AG04450 (cell line): ENCODE measurements around the gene LRRC71. TPM values are rescaled to one million over a fixed set of nuclear protein-coding genes. Genes with fewer than 3 reads are reported as not detected.

Experiments
- CTCF ChIA-PET: fragments of 300-600, 350-600 bp; formaldehyde crosslinking; extraction: SDS; loops from one replicate; lab custom pipeline; 2022; ENCODE audit warnings: antibody characterized with exemption, inconsistent platforms; lab: Charles Lee
- POLR2A ChIA-PET: fragments of 350-600 bp; formaldehyde crosslinking; extraction: SDS; loops from one replicate; lab custom pipeline; 2021; ENCODE audit warnings: antibody characterized with exemption, inconsistent platforms; lab: Yijun Ruan, JAX
- DNase-seq: peaks from one replicate; pipeline ENCODE4 v3.0.0-alpha.2; 2011; ENCODE audit warnings: low read depth, low spot score
- H3K27ac ChIP-seq: one replicate; pipeline ENCODE4 v1.5.1; 2012; ENCODE audit warnings: low read depth, low read length, control low read depth
- H3K27me3 ChIP-seq: one replicate; pipeline ENCODE4 v1.6.0; 2012; ENCODE audit warnings: low read length; ENCODE audit not compliant: control insufficient read depth, insufficient read depth
- H3K4me3 ChIP-seq: 2 replicates; pipeline ENCODE4 v1.5.1; 2011; ENCODE audit warnings: mild to moderate bottlenecking, low read depth, low read length, control low read depth
- H3K9me3 ChIP-seq: 2 replicates; pipeline ENCODE4 v1.5.1; 2012; ENCODE audit warnings: low read length; ENCODE audit not compliant: control insufficient read depth, insufficient read depth
- polyA plus RNA-seq: library from polyadenylated mRNA; depleted of rRNA; stranded (reverse); fragments of >200 nt; gene quantifications from 2 replicates; pipeline ENCODE4 v1.2.3, GENCODE V29; 2011
- TF ChIP-seq, protein P1 (sequence below): IDR thresholded peaks from 2 replicates; pipeline ENCODE4 v1.5.1; 2011; ENCODE audit warnings: low read depth, low read length, control low read depth, inconsistent platforms

The LRRC71 gene
- polyA plus RNA-seq, 1 experiment, result not detected

DNA sequence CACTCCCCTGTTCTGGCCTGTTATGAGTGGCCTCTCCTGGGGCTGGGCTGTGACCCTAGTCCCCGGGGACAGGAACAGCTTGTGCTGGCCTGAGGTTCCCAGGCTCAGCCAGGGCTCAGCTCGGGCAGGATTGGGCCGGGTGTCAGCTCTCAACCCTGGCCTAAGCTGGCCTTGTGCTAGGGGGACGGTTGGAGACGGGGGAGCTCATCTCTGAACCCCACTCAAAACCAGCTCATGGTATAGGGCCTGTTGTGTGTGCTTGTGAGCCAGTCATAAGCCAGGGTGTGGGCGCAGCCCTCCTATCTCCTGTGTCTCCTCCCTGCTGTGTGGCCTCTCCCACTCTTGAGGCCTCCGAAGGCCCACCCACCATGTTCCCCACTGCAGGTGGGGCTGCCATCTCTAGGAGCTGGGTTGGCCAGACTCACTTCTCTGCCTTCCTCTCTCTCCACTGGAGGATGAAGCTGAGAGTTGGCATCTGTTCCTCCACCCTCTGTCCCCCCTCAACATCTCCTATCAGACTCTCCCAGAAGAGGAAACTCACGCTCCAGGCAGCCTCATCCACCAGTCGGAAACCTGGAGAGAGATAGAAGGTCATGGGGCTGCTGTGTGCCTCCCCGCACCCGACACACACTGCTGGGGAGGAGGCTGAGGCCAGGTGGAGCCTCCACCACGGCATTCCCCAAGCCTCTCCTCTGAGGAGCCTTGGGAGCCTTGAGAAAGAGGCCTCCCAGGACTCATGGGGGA lies 25.5 kb upstream of the LRRC71 start:
- TF ChIP-seq, protein P1, sequence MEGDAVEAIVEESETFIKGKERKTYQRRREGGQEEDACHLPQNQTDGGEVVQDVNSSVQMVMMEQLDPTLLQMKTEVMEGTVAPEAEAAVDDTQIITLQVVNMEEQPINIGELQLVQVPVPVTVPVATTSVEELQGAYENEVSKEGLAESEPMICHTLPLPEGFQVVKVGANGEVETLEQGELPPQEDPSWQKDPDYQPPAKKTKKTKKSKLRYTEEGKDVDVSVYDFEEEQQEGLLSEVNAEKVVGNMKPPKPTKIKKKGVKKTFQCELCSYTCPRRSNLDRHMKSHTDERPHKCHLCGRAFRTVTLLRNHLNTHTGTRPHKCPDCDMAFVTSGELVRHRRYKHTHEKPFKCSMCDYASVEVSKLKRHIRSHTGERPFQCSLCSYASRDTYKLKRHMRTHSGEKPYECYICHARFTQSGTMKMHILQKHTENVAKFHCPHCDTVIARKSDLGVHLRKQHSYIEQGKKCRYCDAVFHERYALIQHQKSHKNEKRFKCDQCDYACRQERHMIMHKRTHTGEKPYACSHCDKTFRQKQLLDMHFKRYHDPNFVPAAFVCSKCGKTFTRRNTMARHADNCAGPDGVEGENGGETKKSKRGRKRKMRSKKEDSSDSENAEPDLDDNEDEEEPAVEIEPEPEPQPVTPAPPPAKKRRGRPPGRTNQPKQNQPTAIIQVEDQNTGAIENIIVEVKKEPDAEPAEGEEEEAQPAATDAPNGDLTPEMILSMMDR, result no peak
- Histone ChIP-seq H3K9me3 (no peaks in the 10 kb centered on the region; the same call in 1 of the 2 replicates), H3K4me3 (peak overlapping the region; percentile 65), H3K27me3 (no peaks in the 10 kb centered on the region), H3K27ac (peak overlapping the region; percentile 77)
- POLR2A ChIA-PET, result no interaction called here
- CTCF ChIA-PET, result interaction anchor here (0.9 to 6.7 kb wide), 8 partner anchors 9 to 206 kb away, joined by 3 to 108 read pairs (median 4); partner anchors contain the start of gene LRRC71
- DNase-seq, result no peak

DNA sequence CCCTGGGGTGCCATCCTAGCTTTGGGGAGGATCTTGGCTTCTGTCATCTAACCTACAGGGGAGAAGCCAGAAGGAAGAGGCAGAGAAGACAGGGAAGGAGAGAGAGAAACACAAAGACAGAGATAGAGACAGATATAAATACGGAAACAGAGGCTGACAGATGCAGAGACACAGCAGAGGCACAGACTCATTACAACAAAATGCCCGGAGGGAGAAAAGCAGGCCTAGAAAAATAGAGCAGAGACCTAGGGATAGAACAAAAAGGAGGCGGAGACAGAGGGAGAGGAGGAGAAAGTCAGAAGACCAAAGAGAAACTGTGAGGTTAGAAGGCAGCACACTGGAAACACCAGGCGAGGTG lies 25.0 kb upstream of the LRRC71 start:
- peak overlapping the region; percentile 77 for H3K27ac ChIP-seq
- TF ChIP-seq, protein P1, result no peak
- CTCF ChIA-PET, result interaction anchor here (1.0 to 6.7 kb wide), 5 partner anchors 26 to 206 kb away, joined by 4 to 62 read pairs (median 6); partner anchors contain the start of gene LRRC71
- DNase-seq, result no peak
- no peaks in the 10 kb centered on the region; the same call in 1 of the 2 replicates for H3K9me3 ChIP-seq
- H3K4me3 ChIP-seq, result no peak overlapping the region
- POLR2A ChIA-PET, result no interaction called here
- no peaks in the 10 kb centered on the region for H3K27me3 ChIP-seq

DNA sequence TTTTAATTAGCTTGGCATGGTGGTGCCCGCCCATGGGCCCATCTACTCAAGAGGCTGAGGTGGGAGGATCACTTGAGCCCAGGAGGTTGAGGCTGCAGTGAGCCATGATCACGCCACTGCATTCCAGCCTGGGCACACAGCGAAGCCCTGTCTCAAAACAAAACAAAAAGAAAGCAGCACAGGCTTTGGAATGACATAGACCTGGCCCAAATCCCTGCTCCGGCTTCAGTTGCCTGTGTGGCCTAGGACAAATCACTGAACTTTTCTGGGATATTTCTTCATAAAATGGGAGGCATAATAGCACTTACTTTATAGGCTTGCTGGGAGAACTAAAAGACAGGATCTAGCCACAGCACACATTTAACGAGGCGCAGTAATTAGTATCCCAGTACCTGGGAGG lies 24.5 kb upstream of the LRRC71 start:
- ChIA-PET CTCF (interaction anchor here (0.6 to 1.5 kb wide), 5 partner anchors 24 to 207 kb away, joined by 4 to 7 read pairs (median 4); partner anchors contain the start of gene LRRC71), POLR2A (no interaction called here)
- H3K9me3 ChIP-seq, result no peaks in the 10 kb centered on the region; the same call in 1 of the 2 replicates
- no peaks in the 10 kb centered on the region for H3K27me3 ChIP-seq
- TF ChIP-seq, protein P1, result no peak
- H3K27ac ChIP-seq, result peak overlapping the region; percentile 94
- no peak for DNase-seq
- no peak overlapping the region for H3K4me3 ChIP-seq

DNA sequence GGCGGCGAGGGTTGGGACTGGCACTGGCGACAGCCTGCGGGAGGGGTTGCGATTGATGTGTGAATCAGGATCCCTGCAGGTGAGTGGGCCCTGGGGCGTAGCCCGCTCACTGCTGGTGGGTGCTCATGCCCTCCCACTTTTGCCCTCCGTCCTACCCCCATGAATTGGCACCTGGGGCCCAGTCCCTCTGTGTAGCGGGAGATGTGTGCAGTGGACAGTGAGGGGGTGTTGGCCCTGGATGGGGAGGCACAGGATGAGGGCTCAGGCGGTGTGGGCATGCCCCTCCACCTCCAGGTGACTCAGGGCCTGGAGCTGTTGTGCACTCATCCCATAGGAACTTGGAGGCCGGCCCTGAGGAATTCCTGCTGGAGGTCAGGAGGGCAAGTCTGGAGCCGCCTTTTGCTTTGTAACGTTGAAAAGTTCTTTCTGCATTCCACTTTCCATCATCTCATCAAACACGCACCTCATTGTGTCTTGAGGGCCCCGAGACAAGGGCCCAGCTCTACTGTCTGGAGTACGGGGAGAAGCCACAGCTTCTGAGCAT lies 23.9 kb upstream of the LRRC71 start:
- ChIA-PET CTCF (interaction anchor here (1.2 to 1.5 kb wide), 4 partner anchors 21 to 171 kb away, joined by 3 to 6 read pairs (median 4); partner anchors contain the start of gene LRRC71), POLR2A (interaction anchor here (0.6 kb wide), 1 partner anchor 23 kb away, joined by 7 read pairs; no protein-coding TSS in a partner anchor)
- peak overlapping the region; percentile 14 for H3K4me3 ChIP-seq

More for the DNA sequence above, 23.9 kb upstream of the LRRC71 start:
- peak overlapping the region; percentile 94 for H3K27ac ChIP-seq
- H3K9me3 ChIP-seq, result no peaks in the 10 kb centered on the region; the same call in 1 of the 2 replicates
- no peaks in the 10 kb centered on the region for H3K27me3 ChIP-seq
- TF ChIP-seq, protein P1, result no peak
- peak; percentile 72 for DNase-seq
